NCI-H526 (cell line): ENCODE results near the gene WDFY4.

ENCODE experiments used
- DNase-seq, 2 experiments: peaks; one replicate each; lab custom pipeline; 2025; lab: John Stamatoyannopoulos, UW

WDFY4 gene

GRCh38 chr10:48792687-48793096 is 108.0 kb downstream of the WDFY4 start:
- no peak for DNase-seq

GRCh38 chr10:48794074-48794473 is 109.4 kb downstream of the WDFY4 start:
- DNase-seq: no peak

GRCh38 chr10:48796713-48797245 is 112.1 kb downstream of the WDFY4 start:
- DNase-seq: no peak

- DNase-seq: no peak
Observed at GRCh38 chr10:48797830-48798229, 113.2 kb downstream of the WDFY4 start.

- DNase-seq: no peak
Observed at GRCh38 chr10:48798481-48799254, 114.0 kb downstream of the WDFY4 start.

GRCh38 chr10:48799341-48800006 is 114.8 kb downstream of the WDFY4 start:
- no peak for DNase-seq

GRCh38 chr10:48800007-48800675 is 115.5 kb downstream of the WDFY4 start:
- DNase-seq: no peak

- DNase-seq: no peak
Observed at GRCh38 chr10:48801001-48801421, 116.3 kb downstream of the WDFY4 start.

- no peak for DNase-seq
Observed at GRCh38 chr10:48802611-48803071, 118.0 kb downstream of the WDFY4 start.

- no peak for DNase-seq
Observed at GRCh38 chr10:48803801-48804584, 119.3 kb downstream of the WDFY4 start.

- DNase-seq: no peak
Observed at GRCh38 chr10:48804740-48805182, 120.1 kb downstream of the WDFY4 start.

- no peak for DNase-seq
Observed at GRCh38 chr10:48805411-48805810, 120.7 kb downstream of the WDFY4 start.

GRCh38 chr10:48805848-48806247 is 121.2 kb downstream of the WDFY4 start:
- DNase-seq: no peak

- no peak for DNase-seq
Observed at GRCh38 chr10:48806342-48806741, 121.7 kb downstream of the WDFY4 start.

GRCh38 chr10:48807791-48808470 is 123.3 kb downstream of the WDFY4 start:
- no peak for DNase-seq

- no peak for DNase-seq
Observed at GRCh38 chr10:48809261-48809660, 124.6 kb downstream of the WDFY4 start.

- no peak for DNase-seq
Observed at GRCh38 chr10:48811461-48811860, 126.8 kb downstream of the WDFY4 start.

GRCh38 chr10:48811917-48812316 is 127.2 kb downstream of the WDFY4 start:
- DNase-seq: no peak

- no peak for DNase-seq
Observed at GRCh38 chr10:48813291-48813690, 128.6 kb downstream of the WDFY4 start.

- DNase-seq: no peak
Observed at GRCh38 chr10:48813825-48814224, 129.2 kb downstream of the WDFY4 start.

- DNase-seq: no peak
Observed at GRCh38 chr10:48814933-48815332, 130.3 kb downstream of the WDFY4 start.
